ENCODE results near the gene DSCAM. TPM values are rescaled to one million over a fixed set of nuclear protein-coding genes. Genes with fewer than 3 reads are reported as not detected.

The DSCAM gene
- total RNA-seq, 2 donors from 2014 or later = 0.05 TPM; not detected in 1

DNA sequence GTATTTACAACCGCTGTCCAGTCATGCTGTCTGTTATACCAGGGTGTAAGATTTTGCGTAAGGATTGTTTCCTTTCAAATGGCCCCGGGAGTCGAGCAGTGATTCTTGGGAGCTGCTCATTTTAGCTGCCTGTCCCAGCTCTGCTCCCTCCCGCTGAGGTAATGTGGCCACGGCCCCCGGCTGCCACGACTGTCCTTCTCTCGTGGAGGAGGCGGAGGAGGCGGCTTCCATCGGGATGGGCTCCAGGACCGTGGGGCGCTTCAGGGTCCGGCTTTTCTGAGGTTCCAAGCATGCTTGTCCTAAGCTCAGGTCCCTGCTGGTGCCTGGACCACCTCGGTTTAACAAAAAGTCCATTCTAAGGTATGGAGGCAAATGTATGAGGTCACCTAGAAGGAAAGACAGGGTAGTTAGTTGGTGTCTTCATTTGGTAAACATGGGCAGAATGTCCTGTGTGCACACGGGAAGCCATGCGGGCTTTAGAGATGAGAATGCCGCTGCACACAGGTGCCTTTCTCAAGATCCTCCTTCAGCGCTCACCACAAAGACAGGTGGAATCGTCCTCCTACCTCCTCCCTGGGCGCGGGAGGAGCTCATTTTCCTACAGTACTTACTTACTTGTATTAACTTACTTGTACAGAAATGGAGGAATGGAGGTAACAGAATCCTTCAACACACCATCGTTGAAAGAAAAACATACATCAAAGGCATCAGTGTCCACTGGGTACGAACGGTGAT, 833.8 kb downstream of the DSCAM start:
- DNase-seq = no peak
- H3K27ac ChIP-seq = no peak overlapping the region
- H3K36me3 ChIP-seq = no peaks in the 10 kb centered on the region
- no peak overlapping the region for H3K9ac ChIP-seq (ENCODE audit: low read depth in 2 of 2, low read length in 2 of 2)
- no peaks in the 10 kb centered on the region for H3K4me1 ChIP-seq
- TF ChIP-seq, protein P1, sequence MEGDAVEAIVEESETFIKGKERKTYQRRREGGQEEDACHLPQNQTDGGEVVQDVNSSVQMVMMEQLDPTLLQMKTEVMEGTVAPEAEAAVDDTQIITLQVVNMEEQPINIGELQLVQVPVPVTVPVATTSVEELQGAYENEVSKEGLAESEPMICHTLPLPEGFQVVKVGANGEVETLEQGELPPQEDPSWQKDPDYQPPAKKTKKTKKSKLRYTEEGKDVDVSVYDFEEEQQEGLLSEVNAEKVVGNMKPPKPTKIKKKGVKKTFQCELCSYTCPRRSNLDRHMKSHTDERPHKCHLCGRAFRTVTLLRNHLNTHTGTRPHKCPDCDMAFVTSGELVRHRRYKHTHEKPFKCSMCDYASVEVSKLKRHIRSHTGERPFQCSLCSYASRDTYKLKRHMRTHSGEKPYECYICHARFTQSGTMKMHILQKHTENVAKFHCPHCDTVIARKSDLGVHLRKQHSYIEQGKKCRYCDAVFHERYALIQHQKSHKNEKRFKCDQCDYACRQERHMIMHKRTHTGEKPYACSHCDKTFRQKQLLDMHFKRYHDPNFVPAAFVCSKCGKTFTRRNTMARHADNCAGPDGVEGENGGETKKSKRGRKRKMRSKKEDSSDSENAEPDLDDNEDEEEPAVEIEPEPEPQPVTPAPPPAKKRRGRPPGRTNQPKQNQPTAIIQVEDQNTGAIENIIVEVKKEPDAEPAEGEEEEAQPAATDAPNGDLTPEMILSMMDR (IDR thresholded peaks at IDR 0.05) = no peak
- H3K9me3 ChIP-seq = no peaks in the 10 kb centered on the region
- H3K27me3 ChIP-seq = no peaks in the 10 kb centered on the region
- H3K4me3 ChIP-seq = no peak overlapping the region
- intact Hi-C loops (cut with DNase I) = no loop called here

DNA sequence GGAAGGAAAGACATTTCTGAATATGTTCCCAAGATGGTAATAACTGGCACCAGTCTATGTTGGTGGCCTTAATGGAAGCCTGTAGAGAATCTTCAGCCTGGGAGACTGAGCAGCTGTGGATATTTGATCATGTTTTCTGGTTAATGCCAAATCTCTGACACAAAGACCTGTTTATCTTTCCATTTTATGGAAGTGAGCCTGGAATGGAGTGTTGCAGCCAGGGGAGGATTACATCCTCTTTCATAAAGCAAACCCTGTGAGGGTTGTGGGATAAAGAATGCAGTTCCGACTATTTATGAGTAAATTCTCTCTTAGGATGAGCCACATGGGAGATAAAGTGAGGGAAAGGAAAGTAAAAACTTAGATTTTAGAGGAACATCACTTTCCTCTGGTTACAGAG, 835.6 kb downstream of the DSCAM start:
- DNase-seq = no peak
- no peaks in the 10 kb centered on the region for H3K36me3 ChIP-seq
- H3K27ac ChIP-seq = no peak overlapping the region
- H3K9me3 ChIP-seq = no peaks in the 10 kb centered on the region
- no peaks in the 10 kb centered on the region for H3K27me3 ChIP-seq
- intact Hi-C loops (cut with DNase I) = no loop called here
- TF ChIP-seq, protein P1 (IDR thresholded peaks at IDR 0.05) = no peak
- no peaks in the 10 kb centered on the region for H3K4me1 ChIP-seq
- no peak overlapping the region for H3K9ac ChIP-seq (ENCODE audit: low read depth in 2 of 2, low read length in 2 of 2)
- H3K4me3 ChIP-seq = no peak overlapping the region

DNA sequence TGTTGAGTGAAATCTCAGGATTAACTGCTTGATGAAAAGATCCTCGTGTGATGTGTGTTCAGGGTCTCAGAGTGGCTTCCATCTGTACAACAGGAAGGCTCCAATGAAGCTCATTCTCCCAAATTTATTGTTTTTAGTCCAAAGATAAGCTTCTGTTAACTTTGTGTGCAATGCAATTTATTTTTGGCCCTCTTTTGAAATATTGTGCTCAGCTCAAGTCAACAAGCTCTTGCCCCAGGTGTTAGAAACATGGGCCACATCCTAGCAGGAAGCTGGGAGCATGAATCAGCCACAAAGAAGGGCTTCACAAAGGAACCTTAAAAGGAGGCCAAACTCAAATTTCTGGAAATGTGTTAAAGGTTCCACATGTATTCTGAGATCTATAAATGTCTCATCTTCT, 844.0 kb downstream of the DSCAM start:
- no peaks in the 10 kb centered on the region for H3K9me3 ChIP-seq
- TF ChIP-seq, protein P1 (IDR thresholded peaks at IDR 0.05) = no peak
- H3K27me3 ChIP-seq = no peaks in the 10 kb centered on the region
- DNase-seq = no peak
- no peaks in the 10 kb centered on the region for H3K36me3 ChIP-seq
- H3K4me1 ChIP-seq = no peaks in the 10 kb centered on the region
- H3K4me3 ChIP-seq = no peak overlapping the region
- no peak overlapping the region for H3K27ac ChIP-seq
- intact Hi-C loops (cut with DNase I) = no loop called here
- H3K9ac ChIP-seq (ENCODE audit: low read depth in 2 of 2, low read length in 2 of 2) = no peak overlapping the region

DNA sequence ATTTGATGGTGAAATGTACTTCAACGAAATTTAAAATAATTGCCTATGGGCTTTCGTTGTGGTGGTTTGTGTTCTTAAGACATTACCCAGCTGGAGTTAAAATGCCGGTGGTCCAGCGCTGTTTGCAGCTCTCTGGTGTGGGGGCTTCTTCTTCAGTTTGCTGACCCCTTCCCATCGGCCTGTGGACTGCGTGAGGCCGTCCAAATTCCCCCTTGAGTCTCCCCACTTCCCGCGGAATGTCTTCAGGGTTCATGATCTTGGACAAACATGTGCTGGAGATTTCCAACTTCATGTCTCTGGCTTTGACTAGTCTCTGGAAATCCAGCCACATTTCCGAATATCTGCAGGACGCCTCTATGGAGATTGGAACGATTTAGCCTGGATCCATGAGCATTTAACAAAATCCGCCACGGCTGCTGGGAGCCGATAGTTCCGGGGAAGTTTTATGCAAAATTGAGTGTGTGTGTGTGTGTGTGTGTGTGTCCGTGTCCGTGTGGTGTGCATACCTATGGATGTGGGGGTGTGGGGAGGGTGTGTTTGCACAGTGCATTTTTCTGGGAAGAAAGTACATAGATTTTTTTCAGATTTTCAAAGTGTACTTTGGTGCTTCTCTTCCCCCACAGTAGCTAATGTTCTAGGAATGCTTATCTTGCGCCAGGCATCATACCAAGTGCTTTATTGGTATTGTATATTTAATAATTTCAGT, 862.5 kb downstream of the DSCAM start:
- H3K9me3 ChIP-seq = no peaks in the 10 kb centered on the region
- no peak overlapping the region for H3K27ac ChIP-seq
- H3K36me3 ChIP-seq = no peaks in the 10 kb centered on the region
- H3K4me3 ChIP-seq = no peak overlapping the region
- no peak for DNase-seq
- no peak overlapping the region for H3K9ac ChIP-seq (ENCODE audit: low read depth in 2 of 2, low read length in 2 of 2)
- TF ChIP-seq, protein P1 (IDR thresholded peaks at IDR 0.05) = no peak
- no peaks in the 10 kb centered on the region for H3K4me1 ChIP-seq
- H3K27me3 ChIP-seq = no peaks in the 10 kb centered on the region
- intact Hi-C loops (cut with DNase I) = no loop called here

DNA sequence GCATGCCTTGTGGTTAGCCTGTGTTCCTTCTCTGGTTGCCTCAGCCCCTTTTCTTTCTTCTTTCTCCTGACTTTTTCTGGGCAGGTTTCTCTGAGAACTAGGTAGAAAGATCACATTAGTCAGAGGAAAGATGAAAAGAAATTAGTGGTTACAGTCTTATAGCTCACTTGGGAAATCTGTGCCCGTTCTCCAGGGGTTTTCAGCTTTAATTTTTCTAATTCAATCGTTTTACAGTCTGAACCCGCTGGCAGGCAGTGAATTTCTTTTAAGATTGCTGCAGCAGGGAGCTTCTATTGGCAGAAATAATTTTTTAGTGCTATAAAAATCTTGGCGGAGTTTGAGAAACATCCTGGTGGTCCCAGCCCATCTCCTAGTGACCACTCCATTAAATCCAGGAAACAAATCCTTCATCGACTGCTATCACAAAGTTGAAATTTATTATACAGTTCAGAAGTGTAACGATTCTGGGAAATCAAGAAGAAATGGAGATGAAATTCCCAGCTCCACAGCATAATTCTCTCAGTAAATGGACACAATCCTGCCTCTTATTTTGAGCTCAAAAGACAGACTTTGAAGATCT, 866.6 kb downstream of the DSCAM start:
- intact Hi-C loops (cut with DNase I) = no loop called here
- H3K9ac ChIP-seq (ENCODE audit: low read depth in 2 of 2, low read length in 2 of 2) = no peak overlapping the region
- no peaks in the 10 kb centered on the region for H3K36me3 ChIP-seq
- H3K9me3 ChIP-seq = no peaks in the 10 kb centered on the region
- no peak overlapping the region for H3K27ac ChIP-seq
- H3K4me3 ChIP-seq = no peak overlapping the region
- no peaks in the 10 kb centered on the region for H3K4me1 ChIP-seq
- H3K27me3 ChIP-seq = no peaks in the 10 kb centered on the region
- DNase-seq = no peak
- TF ChIP-seq, protein P1 (IDR thresholded peaks at IDR 0.05) = no peak

All from colonic mucosa (tissue), 4 donors.